ENCODE measurements around the gene MAPK8.
A peak's percentile ranks its signal among the peaks of the same experiment; 100 is the strongest.
"Not testable (repeated sequence)": the region's sequence is repeated elsewhere in the genome, so short reads cannot be mapped to it uniquely, and the experiment has no call there.

The MAPK8 gene

GRCh38 chr10:48418189-48418788 is 111.8 kb downstream of the MAPK8 start:
- DNase-seq (ENCODE audit: low read depth) = no peak

DNA sequence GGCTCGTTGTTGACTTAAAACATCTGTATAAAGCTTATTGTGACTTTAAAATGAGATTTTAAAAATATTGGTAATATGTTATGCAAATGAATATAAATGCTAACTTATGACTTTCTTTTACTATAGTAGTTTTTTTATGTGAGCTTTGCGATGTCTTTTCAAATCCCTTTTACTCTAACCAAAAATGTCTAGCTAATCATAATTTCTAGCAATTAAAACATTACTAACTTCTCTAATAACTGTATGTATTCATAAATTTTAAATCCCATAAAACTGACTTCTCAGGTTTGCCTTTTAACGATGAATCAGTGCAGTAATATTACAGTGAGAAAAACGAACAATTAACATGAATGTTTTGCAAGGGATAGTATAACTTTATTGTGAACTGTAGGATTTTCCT is 113.2 kb downstream of the MAPK8 start:
- DNase-seq (ENCODE audit: low read depth) = no peak

DNA sequence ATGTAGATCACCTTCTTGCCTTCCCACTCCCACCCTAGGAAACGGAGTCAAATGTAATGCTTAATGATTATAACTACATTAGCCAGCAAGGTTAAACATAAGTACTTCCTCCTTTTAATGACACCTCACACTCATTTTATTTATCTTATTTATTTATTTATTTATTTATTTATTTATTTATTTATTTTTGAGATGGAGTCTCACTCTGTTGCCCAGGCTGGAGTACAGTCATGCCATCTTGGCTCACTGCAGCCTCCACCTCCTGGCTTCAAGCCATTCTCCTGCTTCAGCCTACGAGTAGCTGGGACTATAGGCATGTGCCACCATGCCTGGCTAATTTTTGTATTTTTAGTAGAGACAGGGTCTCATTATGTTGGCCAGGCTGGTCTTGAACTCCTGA is 115.4 kb downstream of the MAPK8 start:
- not testable (repeated sequence) for DNase-seq (ENCODE audit: low read depth)

- no peak for DNase-seq (ENCODE audit: low read depth)
Observed at GRCh38 chr10:48423884-48424283, 117.4 kb downstream of the MAPK8 start.

- no peak for DNase-seq (ENCODE audit: low read depth)
Observed at GRCh38 chr10:48428896-48429295, 122.4 kb downstream of the MAPK8 start.

- no peak for DNase-seq (ENCODE audit: low read depth)
Observed at GRCh38 chr10:48429309-48429708, 122.8 kb downstream of the MAPK8 start.

DNA sequence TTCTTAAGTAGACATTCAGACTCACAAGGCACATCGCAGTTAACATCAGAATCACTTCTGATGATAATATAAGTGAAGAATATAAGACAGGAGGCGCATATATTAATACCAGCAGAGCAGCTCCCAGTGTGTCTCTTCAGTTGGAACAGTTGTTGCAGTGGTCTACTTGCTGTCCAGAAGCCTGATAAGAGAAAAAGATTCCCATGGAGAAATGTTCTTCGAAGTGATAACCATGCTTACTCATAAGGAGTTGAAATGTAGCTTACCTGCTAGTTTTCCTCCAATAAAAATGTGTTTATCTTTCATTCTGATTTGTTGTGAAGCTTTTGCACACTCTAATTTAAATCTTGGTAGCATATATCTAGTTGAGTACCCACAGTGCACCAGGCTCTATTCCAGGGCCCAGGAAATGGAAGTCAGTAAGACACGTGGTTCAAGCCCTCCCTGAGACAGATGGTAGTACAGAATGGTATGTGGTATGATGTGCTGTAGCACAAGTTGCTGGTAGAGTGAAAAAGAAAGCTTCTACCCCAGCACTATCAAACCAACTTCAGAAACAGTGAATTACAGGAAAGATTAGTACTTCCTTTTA is 124.0 kb downstream of the MAPK8 start:
- no peak for DNase-seq (ENCODE audit: low read depth)

- no peak for DNase-seq (ENCODE audit: low read depth)
Observed at GRCh38 chr10:48431871-48432270, 125.4 kb downstream of the MAPK8 start.

DNA sequence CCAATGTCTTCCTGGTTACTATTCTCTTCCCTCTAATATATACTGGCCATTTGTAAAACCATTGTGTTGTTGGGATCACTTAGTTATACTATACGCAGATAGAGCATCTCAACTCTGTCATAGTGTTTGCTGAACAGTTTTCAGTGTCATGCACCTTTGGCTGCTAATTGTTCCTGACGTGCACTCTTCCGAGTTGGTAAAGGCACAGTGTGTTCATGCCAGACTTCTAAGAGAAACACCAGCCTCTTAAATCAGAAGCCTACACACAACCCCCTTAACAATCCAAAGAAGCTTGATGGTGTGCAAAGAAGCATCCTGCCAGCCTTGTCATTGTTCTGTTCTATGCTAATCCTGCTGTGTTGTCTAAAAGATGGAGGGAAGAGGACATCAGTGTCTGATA is 131.1 kb downstream of the MAPK8 start:
- no peak for DNase-seq (ENCODE audit: low read depth)

DNA sequence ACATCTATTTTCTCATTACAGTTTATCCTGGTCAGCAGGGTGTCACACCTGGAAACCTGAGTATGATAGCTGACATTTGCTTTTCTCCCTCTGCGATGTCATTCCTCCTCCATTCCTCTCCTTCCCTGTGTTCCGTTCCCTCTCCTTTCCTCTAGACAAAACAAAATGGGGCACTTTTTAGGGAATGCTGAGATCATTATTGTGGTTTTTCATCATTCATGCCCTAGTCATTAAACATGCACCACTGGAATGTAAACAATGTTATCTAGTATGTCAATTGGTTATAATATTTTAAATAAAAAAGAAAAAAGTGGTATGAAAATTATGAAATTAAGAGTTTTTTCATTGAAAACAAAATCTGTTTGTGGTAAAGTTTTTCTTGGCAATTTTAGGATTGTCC is 132.6 kb downstream of the MAPK8 start:
- DNase-seq (ENCODE audit: low read depth) = peak; percentile 67

- DNase-seq (ENCODE audit: low read depth) = no peak
Observed at GRCh38 chr10:48439581-48440041, 133.1 kb downstream of the MAPK8 start.

DNA sequence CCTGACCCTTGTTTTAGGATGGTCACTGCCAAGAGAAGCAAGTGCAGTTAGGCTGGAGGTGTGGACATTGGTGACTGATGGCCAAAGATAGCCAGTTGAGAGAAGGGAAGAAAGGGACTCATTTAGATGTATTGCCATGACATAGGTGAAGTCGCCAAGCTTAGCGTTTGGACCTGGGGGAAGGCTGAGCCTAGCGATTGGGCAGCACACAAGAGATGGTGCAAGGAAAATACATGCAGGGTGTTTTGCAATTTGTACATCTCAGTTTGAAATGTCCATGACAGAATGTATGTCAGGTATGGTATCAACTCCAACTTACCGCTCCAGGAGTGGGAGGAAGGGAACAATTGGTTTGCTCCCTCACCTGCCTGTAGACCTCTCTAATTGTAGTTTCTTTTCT is 134.3 kb downstream of the MAPK8 start:
- no peak for DNase-seq (ENCODE audit: low read depth)

GRCh38 chr10:48442090-48442808 is 135.8 kb downstream of the MAPK8 start:
- DNase-seq (ENCODE audit: low read depth) = no peak

- DNase-seq (ENCODE audit: low read depth) = no peak
Observed at GRCh38 chr10:48442809-48443177, 136.3 kb downstream of the MAPK8 start.

- no peak for DNase-seq (ENCODE audit: low read depth)
Observed at GRCh38 chr10:48444266-48444665, 137.8 kb downstream of the MAPK8 start.

GRCh38 chr10:48444861-48445841 is 138.7 kb downstream of the MAPK8 start:
- no peak for DNase-seq (ENCODE audit: low read depth)

DNA sequence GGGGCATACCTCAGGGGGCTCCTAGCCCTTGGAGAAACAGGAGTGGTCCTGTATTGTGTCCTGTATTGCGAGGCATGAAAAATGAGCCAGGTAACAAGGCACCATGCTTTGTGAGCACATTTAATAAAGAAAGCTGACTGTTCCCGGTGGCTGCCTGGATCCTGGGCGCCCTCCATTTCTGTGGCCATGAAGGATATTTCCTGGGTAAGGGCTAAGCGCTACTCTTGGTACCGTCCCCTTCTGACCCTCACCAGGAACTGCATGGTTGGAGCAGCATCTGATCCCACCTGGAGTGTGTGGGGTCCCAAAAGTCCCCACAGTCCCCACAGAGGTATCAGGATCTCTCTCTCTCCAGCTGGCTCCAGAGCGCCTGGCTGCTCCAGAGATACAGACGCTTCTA is 139.5 kb downstream of the MAPK8 start:
- no peak for DNase-seq (ENCODE audit: low read depth)

DNA sequence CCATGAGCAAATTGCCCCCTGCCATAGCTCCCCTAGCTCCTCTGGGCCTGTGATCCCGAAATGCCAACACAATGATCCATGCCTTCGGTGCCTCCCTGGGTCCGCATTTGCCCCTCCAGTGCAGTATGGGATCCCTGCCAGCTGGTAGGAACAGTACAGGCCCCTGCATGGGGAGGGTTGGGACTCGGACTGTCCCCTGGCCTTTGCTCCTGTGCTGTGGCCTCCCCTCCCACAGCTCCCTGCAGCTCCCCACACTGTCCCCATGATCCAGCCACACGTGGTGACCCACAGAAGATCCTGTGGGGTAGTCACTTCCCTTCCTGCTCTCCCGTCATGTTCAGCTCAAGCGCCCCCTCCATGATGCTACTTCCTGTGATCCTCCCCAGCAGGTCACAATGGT is 140.3 kb downstream of the MAPK8 start:
- no peak for DNase-seq (ENCODE audit: low read depth)

DNA sequence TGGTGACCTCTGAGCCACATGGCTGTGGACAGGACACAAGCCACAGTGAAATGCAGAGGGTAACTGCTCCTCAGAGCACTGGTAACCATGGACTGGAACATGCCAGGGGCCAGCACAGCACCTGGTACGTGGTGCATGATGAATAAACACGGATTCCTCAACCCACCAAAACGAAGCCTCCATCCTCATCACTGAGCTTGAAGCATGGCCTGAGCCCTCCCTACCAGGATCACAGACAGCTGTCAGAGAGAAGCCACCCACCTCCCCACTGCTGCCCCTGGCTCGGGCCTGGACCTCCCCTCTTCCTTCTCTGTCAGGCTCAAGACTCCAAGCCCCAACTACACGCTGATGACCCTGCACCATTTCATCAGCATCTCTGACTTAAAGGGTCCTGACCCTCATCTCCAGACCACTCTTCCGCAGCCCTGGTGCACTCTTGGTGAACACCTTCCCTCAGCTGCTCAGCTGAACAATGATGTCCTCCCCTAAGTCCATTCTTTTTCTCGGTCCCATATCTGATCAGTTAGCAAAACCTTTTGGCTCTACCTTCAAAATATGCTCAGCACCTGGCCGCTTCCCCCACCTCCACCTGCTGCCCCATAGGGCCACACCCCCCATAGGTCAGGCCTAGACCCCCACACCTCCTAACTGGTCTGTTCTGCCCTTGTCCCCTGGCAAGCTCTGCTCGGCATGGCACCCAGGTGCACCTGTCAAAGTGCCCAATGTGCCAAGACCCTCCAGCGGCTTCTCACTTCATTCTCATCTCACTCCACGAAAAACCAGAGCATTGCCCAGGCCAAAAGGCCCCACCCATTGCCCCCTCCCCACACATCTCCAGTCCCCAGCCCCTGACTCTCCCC is 141.1 kb downstream of the MAPK8 start:
- DNase-seq (ENCODE audit: low read depth) = no peak

- peak; percentile 26 for DNase-seq (ENCODE audit: low read depth)
Observed at GRCh38 chr10:48448796-48449195, 142.3 kb downstream of the MAPK8 start.

GRCh38 chr10:48449501-48450232 is 143.2 kb downstream of the MAPK8 start:
- no peak for DNase-seq (ENCODE audit: low read depth)
